PFSK-1 (cell line): ENCODE data around the gene ATRNL1.

Experiments
- FOXP2 ChIP-seq: optimal IDR thresholded peaks from 2 replicates; pipeline ENCODE3; 2011; ENCODE audit warnings: borderline replicate concordance, control low read depth, inconsistent platforms; ENCODE audit not compliant: insufficient read depth; ENCODE audit errors: extremely low read length, extremely low read depth
- POLR2AphosphoS5 ChIP-seq: IDR thresholded peaks from 2 replicates; pipeline ENCODE4 v1.6.1; 2012; ENCODE audit warnings: low read depth, mild to moderate bottlenecking, control low read depth, low read length, moderate library complexity
- REST ChIP-seq, 2 experiments: IDR thresholded peaks; 2 replicates each; pipeline versions ENCODE4 v1.6.1 to v1.8.0; 2011 to 2012; ENCODE audit warnings: low read depth in 2 of 2, low read length in 2 of 2, control low read depth in 1 of 2, inconsistent platforms in 1 of 2, mild to moderate bottlenecking in 1 of 2, moderate library complexity in 1 of 2; ENCODE audit not compliant: insufficient read depth in 1 of 2
- SIN3A ChIP-seq: IDR thresholded peaks from 2 replicates; pipeline ENCODE4 v1.6.1; 2012; ENCODE audit warnings: mild to moderate bottlenecking, low read length, moderate library complexity, borderline replicate concordance; ENCODE audit not compliant: insufficient read depth
- TAF1 ChIP-seq: IDR thresholded peaks from 2 replicates; pipeline ENCODE4 v1.6.1; 2012; ENCODE audit warnings: low read length, control low read depth, borderline replicate concordance; ENCODE audit not compliant: insufficient read depth

The ATRNL1 gene

GRCh38 chr10:115981081-115981480 lies 887.9 kb downstream of the ATRNL1 start:
- no peak for TF ChIP-seq TAF1
- no peak for TF ChIP-seq FOXP2
- no peak for TF ChIP-seq POLR2AphosphoS5
- TF ChIP-seq REST (IDR thresholded peaks at IDR 0.05; ENCODE audit: insufficient read depth in 1 of 2, low read depth in 2 of 2, low read length in 2 of 2) = no peak
- TF ChIP-seq SIN3A = no peak

GRCh38 chr10:115982076-115982475 lies 888.9 kb downstream of the ATRNL1 start:
- no peak for TF ChIP-seq POLR2AphosphoS5
- TF ChIP-seq TAF1 = no peak
- no peak for TF ChIP-seq SIN3A
- TF ChIP-seq FOXP2 = no peak
- TF ChIP-seq REST (IDR thresholded peaks at IDR 0.05; ENCODE audit: insufficient read depth in 1 of 2, low read depth in 2 of 2, low read length in 2 of 2) = no peak

- TF ChIP-seq TAF1 (no peak), POLR2AphosphoS5 (no peak), FOXP2 (no peak), REST (IDR thresholded peaks at IDR 0.05; ENCODE audit: insufficient read depth in 1 of 2, low read depth in 2 of 2, low read length in 2 of 2) (no peak), SIN3A (no peak)
Measured at GRCh38 chr10:115982526-115982925, 889.4 kb downstream of the ATRNL1 start.

- TF ChIP-seq TAF1 = no peak
- TF ChIP-seq FOXP2 = no peak
- no peak for TF ChIP-seq SIN3A
- TF ChIP-seq POLR2AphosphoS5 = no peak
- TF ChIP-seq REST (IDR thresholded peaks at IDR 0.05; ENCODE audit: insufficient read depth in 1 of 2, low read depth in 2 of 2, low read length in 2 of 2) = no peak
Measured at GRCh38 chr10:115985786-115986185, 892.6 kb downstream of the ATRNL1 start.

- TF ChIP-seq REST (IDR thresholded peaks at IDR 0.05; ENCODE audit: insufficient read depth in 1 of 2, low read depth in 2 of 2, low read length in 2 of 2) (no peak), TAF1 (no peak), FOXP2 (no peak), SIN3A (no peak), POLR2AphosphoS5 (no peak)
Measured at GRCh38 chr10:115988380-115988779, 895.2 kb downstream of the ATRNL1 start.
